GM21825 (cell line): Measurements from ENCODE around the gene GJB3.
"Not testable (repeated sequence)": the region's sequence is repeated elsewhere in the genome, so short reads cannot be mapped to it uniquely, and the experiment has no call there.

ENCODE experiments used
- ATAC-seq: cut with Tn5 transposase; IDR thresholded peaks from one replicate; pipeline ENCODE4 v1.9.1; 2021; ENCODE audit warnings: mild to moderate bottlenecking, moderate library complexity; ENCODE audit not compliant: unreplicated experiment

Gene GJB3

DNA sequence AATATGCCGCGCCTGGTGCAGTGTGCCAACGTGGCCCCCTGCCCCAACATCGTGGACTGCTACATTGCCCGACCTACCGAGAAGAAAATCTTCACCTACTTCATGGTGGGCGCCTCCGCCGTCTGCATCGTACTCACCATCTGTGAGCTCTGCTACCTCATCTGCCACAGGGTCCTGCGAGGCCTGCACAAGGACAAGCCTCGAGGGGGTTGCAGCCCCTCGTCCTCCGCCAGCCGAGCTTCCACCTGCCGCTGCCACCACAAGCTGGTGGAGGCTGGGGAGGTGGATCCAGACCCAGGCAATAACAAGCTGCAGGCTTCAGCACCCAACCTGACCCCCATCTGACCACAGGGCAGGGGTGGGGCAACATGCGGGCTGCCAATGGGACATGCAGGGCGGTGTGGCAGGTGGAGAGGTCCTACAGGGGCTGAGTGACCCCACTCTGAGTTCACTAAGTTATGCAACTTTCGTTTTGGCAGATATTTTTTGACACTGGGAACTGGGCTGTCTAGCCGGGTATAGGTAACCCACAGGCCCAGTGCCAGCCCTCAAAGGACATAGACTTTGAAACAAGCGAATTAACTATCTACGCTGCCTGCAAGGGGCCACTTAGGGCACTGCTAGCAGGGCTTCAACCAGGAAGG is 4.3 kb downstream of the GJB3 start:
- no peak for ATAC-seq

DNA sequence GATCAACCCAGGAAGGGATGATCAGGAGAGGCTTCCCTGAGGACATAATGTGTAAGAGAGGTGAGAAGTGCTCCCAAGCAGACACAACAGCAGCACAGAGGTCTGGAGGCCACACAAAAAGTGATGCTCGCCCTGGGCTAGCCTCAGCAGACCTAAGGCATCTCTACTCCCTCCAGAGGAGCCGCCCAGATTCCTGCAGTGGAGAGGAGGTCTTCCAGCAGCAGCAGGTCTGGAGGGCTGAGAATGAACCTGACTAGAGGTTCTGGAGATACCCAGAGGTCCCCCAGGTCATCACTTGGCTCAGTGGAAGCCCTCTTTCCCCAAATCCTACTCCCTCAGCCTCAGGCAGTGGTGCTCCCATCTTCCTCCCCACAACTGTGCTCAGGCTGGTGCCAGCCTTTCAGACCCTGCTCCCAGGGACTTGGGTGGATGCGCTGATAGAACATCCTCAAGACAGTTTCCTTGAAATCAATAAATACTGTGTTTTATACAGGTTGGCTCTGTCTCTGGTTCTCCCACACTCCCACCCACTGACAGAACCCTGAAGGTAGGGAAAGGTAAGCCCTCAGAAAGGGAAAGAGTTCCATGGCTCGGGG is 5.0 kb downstream of the GJB3 start:
- no peak for ATAC-seq

DNA sequence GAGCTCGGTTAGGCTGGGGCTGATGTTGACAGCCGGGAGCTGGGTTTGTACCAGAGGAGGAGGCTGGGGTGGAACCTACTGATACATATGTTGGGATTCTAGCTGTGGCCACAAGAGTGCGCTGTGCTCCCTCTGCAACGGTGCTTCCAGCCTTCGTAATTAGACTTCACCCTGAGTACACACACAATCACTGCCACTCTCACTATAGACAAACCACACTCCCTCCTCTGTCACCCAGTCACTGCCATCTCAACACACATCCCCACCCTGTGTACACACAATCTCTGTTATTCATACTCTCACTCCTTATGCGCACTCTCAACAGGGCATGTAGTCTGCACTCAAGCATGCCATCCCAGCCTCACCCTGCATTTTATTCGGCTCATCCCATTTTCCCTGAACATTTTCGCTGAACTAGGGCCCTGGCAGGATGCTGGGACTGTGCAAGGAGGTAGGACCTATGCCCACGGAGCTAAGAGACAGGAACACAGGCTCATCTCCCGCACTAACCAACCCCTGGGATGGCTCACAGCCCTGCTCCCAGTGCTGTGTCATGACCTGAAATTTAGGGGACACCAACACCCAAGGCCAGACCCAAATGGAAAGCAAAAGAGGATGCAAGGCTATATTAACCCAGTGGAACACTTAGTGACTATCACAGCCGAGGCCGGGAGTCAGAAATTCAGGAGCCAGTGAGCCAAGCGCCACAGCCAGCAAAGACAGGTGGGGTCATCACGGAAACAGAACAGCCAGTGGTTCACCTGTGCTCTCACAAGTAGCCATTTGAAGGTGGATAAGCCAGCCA is 5.7 kb downstream of the GJB3 start:
- ATAC-seq, result no peak

DNA sequence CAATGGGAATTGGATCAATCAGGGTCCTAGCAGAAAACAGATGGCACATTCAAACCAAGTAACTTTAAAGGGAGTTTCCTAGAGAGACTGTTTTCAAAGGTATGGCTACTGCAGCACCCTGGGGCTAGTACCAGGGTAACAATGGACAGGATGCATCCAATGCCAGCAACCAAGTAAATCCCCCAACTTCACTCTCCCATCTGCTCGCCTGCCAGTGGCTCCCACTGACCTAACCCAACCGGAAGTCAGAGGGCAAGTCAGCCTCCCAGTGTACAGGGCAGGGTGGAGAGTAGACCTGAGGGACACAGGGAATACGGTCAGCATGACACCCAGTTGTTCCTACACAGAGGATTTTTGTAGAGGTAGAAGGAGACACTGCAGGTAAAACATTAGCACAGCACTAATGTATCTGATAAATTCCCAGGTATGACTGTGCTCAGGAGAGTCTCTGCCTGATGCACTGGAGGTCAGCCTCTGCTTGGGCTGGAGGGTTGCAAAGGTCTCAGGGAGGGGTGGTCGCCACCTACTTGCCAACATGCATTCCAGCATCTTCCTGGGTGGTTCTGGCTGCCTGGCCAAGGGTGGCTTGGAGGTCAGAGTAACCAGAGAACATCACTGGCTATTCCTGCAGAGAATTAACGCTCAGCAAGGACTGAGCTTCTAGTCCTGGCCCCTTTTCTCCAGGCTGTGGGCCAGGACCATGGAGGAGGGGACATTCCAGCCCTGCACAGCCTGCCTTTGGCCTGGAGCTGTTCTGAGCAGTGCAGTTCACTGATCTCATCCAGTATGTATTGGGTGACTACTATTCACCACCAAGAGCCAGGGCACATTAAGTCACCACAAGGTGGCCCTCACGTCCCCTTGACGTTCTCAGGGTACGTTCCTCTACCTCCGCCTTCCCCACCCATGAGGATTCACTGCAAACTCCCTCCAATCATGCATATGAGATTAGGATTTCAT is 6.7 kb downstream of the GJB3 start:
- no peak for ATAC-seq

DNA sequence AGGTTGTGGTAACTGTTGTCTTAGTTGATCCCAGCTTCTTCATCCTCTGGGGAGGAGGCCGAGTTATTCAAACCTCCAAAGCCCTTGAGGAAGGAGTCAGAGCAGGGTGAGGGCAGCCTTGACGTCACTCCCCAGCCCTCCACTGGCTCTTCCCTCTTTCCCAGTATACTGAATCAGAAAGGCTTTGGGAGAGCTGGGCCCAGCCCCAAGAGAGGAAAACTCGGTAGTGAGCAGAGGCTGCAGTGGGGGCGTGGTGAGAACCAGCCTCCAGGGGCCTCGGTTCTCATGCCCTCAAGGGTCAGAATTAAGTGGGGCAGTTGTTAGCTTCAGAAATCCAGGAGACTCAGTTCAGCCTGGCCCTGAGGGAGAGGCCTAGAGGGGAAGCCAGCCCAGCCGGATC is 10.0 kb downstream of the GJB3 start:
- no peak for ATAC-seq

DNA sequence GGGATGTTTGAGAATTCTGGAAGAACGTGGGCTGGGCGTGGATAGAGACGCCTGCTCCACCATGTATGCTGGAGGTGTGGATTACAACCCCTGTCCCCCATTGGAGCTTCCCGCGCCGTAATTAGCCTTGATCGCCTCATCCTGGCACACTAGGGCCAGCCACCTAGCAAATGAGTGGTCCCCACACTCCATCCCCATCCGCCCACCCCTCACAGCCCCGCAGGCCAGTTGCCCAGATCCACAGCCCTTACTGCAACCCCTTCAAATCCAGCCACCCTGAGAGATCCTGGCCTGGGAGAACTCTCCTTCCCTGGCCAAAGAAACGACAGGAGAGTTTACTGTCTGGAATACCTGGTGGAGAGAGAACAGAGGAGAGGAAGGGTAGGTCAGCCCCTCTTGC is 11.4 kb downstream of the GJB3 start:
- no peak for ATAC-seq

DNA sequence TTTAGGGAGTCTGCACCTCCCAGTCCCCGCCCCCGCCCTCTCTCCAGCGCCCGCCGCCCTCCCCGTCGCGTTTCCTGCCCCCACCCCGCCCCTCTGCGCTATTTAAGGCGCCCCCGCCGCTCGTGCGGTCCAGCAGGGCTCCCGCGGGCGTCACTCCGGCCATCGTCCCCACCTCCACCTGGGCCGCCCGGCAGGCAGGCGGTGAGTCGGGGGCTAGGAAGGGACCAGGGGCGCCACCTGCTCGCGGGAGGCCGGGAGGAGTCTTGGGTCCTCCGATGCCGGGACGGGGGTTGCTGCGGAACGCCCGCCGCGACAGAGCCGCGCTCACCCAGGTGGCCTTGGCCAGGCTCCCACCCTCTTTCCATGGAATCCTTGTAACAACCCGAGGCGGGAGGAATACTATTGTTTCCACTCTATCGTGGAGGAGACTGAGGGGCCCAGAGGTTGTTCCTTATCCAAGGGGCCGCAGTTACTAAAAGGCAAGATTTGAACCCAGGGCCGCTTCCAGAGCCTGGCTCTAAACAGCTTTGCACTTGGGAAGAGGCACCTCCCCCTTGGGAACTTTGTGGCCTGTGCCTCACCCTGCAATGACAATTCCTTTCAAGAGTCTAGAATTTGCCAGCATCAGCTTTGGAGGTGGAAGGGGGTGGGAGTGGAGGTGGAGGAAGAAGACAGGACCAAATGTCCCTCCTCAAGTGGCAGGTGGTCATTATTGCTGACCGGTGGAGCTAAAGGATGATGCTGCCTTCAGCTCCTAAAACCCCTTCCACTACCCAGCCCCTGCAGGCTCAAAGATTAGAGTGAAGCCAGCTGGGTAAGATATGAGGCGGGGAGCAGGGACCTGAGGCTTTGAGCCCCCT is 12.1 kb downstream of the GJB3 start, which contains the start of gene GJA4:
Gene GJA4, plus strand, starts transcription at position 132 of the 860 bp plus-strand sequence. CDS start 1,215 bp downstream, outside the sequence.
- ATAC-seq, result no peak

DNA sequence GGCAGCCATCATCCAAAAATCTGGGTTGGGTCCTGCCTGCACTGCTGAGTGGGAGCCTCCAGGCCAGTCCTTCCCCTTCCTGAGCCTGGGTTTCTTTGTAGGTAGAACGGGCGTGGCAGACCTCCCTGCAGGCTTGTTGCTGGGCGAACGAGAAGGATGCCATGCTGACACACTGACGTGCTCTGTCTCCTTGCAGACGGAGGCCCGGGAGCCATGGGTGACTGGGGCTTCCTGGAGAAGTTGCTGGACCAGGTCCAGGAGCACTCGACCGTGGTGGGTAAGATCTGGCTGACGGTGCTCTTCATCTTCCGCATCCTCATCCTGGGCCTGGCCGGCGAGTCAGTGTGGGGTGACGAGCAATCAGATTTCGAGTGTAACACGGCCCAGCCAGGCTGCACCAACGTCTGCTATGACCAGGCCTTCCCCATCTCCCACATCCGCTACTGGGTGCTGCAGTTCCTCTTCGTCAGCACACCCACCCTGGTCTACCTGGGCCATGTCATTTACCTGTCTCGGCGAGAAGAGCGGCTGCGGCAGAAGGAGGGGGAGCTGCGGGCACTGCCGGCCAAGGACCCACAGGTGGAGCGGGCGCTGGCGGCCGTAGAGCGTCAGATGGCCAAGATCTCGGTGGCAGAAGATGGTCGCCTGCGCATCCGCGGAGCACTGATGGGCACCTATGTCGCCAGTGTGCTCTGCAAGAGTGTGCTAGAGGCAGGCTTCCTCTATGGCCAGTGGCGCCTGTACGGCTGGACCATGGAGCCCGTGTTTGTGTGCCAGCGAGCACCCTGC is 13.2 kb downstream of the GJB3 start:
- no peak for ATAC-seq

DNA sequence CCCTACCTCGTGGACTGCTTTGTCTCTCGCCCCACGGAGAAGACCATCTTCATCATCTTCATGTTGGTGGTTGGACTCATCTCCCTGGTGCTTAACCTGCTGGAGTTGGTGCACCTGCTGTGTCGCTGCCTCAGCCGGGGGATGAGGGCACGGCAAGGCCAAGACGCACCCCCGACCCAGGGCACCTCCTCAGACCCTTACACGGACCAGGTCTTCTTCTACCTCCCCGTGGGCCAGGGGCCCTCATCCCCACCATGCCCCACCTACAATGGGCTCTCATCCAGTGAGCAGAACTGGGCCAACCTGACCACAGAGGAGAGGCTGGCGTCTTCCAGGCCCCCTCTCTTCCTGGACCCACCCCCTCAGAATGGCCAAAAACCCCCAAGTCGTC is 13.8 kb downstream of the GJB3 start:
- ATAC-seq, result no peak

DNA sequence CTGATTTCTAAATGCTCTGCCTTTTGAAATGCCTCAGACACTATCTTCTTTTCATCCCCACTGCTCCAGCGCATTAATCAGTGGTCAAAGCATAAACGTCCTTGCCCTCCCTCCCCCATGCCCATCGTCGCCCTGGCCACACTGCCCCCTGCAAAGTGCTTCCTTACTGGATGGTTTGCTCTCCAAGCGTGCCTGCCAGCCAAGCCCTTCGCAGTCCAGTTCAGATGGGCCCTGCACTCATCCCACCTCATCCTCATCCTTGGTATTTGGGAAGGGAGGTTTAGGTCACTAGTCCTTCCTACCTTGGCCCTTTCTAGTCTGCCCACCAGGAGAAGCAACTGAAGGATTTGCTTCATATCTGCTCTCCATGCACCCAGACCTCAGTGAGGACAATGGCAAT is 14.9 kb downstream of the GJB3 start:
- no peak for ATAC-seq

DNA sequence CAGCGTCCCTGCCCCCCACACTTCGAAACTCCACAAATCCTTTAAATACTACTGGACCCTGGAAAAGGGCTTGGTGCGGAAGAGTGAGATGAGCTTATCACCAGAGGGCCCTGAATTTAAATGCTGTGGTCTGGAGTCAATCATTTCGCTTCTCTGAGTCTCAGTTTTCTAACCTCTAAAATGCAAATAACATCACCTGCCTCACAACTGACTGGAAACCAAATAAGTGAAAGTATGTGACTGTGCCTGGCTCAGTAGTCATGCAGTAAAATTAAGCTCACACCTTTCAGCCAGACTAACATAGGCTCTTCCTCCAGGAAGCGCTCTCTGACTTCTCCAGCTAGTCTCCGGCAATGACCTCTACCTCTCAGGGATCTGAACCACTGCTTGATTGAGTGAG is 16.0 kb downstream of the GJB3 start:
- ATAC-seq, result peak; percentile 47

DNA sequence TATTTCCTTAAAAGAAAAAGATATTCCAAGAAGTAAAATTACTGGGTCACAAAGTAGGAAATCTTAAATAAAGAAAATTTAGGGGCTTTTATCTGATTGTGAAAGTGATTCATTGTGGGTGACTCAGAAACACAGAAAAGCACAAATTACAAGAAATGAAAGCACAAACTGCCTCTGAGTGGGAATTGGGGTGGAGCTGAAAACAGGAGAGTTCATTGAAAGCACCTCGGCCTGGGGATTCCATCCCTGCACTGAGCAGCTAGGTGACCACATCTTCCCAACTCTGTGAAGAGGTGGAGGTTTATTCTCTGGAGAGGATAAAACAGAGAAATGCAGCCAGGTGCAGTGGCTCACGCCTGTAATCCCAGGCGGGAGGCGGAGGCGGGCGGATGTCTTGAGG is 19.2 kb downstream of the GJB3 start:
- no peak for ATAC-seq

DNA sequence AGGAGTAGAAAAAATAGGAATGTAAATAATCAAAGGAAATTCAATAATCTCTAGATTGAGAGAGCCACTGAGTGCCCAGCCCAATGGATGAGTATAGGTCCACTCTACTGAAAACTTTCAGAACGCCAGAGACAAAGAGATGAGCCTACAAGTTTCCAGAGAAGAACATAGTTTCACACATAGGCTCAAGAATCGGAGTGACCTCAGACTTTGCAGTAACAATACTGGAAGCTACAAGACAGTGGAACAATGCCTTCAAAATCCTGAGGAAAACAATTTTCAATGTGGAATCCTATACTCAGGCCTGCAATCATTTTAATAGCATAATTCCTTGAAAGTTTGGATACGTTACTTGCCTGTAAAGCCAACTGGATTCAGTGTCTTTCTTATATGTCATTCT is 22.8 kb downstream of the GJB3 start:
- ATAC-seq, result no peak

DNA sequence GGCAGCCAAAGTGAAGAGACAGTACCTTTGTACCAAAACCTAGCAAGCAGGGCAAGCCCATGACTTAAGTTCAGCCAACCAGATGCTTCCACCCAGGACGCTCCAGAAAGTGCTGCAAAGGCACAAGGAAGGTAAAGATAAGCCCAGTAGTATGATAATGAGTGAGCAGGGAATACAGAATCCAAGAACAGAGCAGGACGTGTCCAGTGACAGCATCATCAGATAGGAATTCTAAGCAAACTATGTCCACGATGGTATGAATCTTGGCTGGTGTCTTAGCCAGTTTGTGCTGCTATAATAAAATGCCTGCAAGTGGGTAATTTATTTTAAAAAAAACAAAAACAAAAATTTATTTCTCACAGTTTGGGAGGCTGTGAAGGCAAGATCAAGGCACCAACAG is 25.4 kb downstream of the GJB3 start:
- ATAC-seq, result no peak

DNA sequence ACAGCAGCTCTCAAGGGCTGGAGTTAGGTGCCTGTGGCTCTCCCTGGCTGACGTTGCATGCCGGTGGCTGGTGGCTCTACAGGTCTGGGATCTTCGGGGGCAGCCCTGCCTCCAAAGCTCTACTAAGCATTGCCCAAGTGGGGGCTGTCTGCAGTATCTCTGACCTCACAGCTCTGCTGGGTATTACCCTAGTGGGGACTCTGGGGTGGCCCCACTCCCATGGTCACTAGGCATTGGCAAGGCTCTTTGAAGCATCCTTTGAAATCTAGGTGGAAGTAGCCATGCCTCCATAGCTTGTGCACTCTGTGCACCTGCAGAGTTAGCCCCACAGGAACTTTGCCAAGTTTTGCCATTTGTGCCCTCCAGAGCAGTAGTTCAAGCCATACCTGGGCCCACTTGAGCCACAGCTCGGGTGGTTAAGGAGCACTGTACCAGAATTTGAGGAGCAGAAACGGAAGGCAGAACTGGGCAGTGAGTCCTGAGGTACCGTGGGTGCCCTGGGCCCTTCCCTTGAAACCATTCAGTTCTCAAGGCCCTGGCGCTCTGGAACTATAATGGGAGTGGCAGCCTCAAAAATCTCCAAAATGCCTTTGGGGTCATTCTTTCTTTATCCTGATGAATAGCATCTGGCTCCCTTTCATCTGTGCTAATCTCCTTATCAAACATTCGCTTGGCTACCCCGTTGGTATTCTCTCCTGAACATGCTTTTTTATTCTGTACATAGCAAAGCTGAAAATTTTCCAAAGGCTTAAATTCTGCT is 27.2 kb downstream of the GJB3 start:
- ATAC-seq, result no peak

DNA sequence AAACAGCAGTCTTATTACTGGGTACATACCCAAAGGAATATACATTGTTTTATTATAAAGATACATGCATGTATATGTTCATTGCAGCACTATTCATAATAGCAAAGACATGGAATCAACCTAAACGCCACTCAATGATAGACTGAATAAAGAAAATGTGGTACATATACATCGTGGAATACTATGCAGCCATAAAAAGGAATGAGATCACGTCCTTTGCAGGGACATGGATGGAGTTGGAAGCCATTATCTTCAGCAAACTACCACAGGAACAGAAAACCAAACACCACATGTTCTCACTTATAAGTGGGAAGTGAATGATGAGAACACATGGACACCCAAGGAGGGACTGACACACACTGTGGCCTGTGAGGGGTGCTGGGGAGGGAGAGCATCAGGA is 29.8 kb downstream of the GJB3 start:
- ATAC-seq, result not testable (repeated sequence)

DNA sequence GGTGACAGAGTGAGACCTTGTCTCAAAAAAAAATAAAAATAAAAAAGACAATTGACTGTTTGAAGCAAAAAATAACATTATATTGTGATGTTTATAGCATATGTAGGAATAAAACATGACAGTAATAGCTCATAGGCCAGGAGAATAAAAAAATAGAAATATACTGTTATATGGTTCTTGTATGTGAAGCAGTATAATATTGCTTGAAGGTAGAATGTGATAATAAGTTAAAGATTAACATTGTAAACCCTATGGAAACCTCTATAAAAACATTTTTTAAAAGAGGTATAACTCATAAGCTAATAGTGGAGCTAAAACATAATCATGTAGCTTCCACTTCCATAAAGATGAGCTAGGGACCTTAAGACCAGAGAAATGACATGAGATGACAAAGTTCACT is 35.3 kb downstream of the GJB3 start:
- no peak for ATAC-seq

DNA sequence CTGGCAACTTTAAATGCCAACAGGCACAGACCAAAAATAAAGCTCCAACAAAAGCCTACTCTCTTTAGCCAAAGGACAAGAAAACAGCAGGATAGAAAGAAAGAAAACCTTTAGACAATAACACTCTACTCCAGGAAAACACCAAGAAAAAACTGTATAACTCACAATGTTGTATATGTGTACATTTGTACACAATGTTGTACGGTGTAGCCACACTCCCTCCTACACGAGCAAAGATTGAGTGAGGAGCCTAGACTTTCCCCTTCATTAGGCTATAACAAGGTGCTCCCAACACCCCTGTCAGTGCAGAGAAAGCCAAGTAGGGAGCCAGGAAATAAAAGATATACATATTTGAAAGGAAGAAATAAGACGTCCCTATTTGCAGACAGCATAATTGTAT is 35.8 kb downstream of the GJB3 start:
- no peak for ATAC-seq

DNA sequence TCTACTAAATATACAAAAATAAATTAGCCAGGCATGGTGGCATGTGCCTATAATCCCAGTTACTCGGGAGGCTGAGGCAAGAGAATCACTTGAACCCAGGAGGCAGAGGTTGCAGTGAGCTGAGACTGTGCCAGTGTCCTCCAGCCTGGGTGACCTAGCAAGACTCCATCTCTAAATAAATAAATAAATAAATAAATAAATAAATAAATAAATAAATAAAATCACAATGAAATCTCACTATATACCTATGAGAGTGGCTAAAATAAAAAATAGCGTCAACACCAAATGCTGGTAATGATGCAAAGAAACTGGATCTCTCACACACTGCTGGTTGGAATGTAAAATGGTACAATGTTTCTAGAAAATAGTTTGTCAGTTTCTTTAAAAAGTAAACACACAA is 37.8 kb downstream of the GJB3 start:
- not testable (repeated sequence) for ATAC-seq
